Endodermal cell (in vitro differentiated cells): ENCODE data around the gene AQP5. TPM values are rescaled to one million over a fixed set of nuclear protein-coding genes. Genes with fewer than 3 reads are reported as not detected.

Experiments used
- DNase-seq: peaks from one replicate; pipeline ENCODE4 v3.0.0-alpha.2; 2017
- H3K27ac ChIP-seq: 2 replicates; pipeline ENCODE4 v1.5.1; 2013; ENCODE audit warnings: mild to moderate bottlenecking, low read depth, low read length, moderate library complexity
- H3K27me3 ChIP-seq: 2 replicates; pipeline ENCODE4 v1.6.1; 2013; ENCODE audit warnings: mild to moderate bottlenecking, low read length, moderate library complexity; ENCODE audit not compliant: insufficient read depth, control insufficient read depth, poor library complexity, severe bottlenecking
- H3K36me3 ChIP-seq: 2 replicates; pipeline ENCODE4 v1.7.0; 2013; ENCODE audit warnings: mild to moderate bottlenecking, low read length, moderate library complexity; ENCODE audit not compliant: control insufficient read depth, insufficient read depth
- H3K4me1 ChIP-seq: one replicate; pipeline ENCODE4 v1.7.0; 2013; ENCODE audit warnings: low read length; ENCODE audit not compliant: control insufficient read depth, insufficient read depth
- H3K4me3 ChIP-seq: 2 replicates; pipeline ENCODE4 v1.5.1; 2013; ENCODE audit warnings: mild to moderate bottlenecking, low read length, moderate library complexity
- H3K9ac ChIP-seq: 2 replicates; pipeline ENCODE4 v1.6.1; 2013; ENCODE audit warnings: mild to moderate bottlenecking, low read length, moderate library complexity; ENCODE audit not compliant: poor library complexity, severe bottlenecking; ENCODE audit errors: extremely low read depth
- H3K9me3 ChIP-seq: 2 replicates; pipeline ENCODE4 v1.6.1; 2013; ENCODE audit warnings: mild to moderate bottlenecking, low read length, moderate library complexity; ENCODE audit not compliant: control insufficient read depth
- H3K27ac Mint-ChIP-seq: 2 replicates; pipeline ENCODE4 v1.8.0; 2020; ENCODE audit warnings: mixed read lengths
- H3K27me3 Mint-ChIP-seq: 2 replicates; pipeline ENCODE4 v1.8.0; 2021; ENCODE audit warnings: mild to moderate bottlenecking, mixed read lengths; ENCODE audit not compliant: insufficient read depth
- H3K36me3 Mint-ChIP-seq: 2 replicates; pipeline ENCODE4 v1.8.0; 2020; ENCODE audit warnings: low read depth, mixed read lengths
- H3K4me1 Mint-ChIP-seq: 2 replicates; pipeline ENCODE4 v1.8.0; 2020; ENCODE audit warnings: mixed read lengths
- H3K4me3 Mint-ChIP-seq: 2 replicates; pipeline ENCODE4 v1.8.0; 2020; ENCODE audit warnings: mild to moderate bottlenecking, moderate library complexity, mixed read lengths
- H3K9me3 Mint-ChIP-seq: 2 replicates; pipeline ENCODE4 v1.8.0; 2020; ENCODE audit warnings: mild to moderate bottlenecking, mixed read lengths
- CTCF ChIP-seq: fragments of 200-600 bp; sonication (generic); conservative IDR thresholded peaks from 2 replicates; pipeline ENCODE4 v1.5.0; 2021; ENCODE audit warnings: antibody characterized with exemption, mild to moderate bottlenecking
- WGBS, 2 experiments: methylation state at CpG; one replicate each; pipeline versions ENCODE4 v1.1.5 to v1.1.7; 2013; ENCODE audit warnings: missing lambda C conversion rate in 2 of 2, mixed read lengths in 1 of 2; ENCODE audit not compliant: insufficient coverage in 1 of 2, insufficient read length in 1 of 2; 5-methylcytosine and 5-hydroxymethylcytosine counted together
- total RNA-seq, 2 donors: library from RNA; stranded (reverse); fragmentation: NEBNext Ultra II Directional in 1 of 2; extraction: Animal tissue kit (Norgen Biotek cat#: 25700) in 1 of 2; gene quantifications; 2 replicates in 1 of 2; 3 replicates in 1 of 2; pipeline ENCODE4 v1.2.1, GENCODE V29; 2021

AQP5 gene
- total RNA-seq, 2 donors from 2014 or later = 0.62 to 0.77 TPM

GRCh38 chr12:49960474-49961110 lies 1.1 kb upstream of the AQP5 start:
- H3K9ac ChIP-seq = no peak overlapping the region
- H3K27me3 Mint-ChIP-seq = peaks cover 95% of the 10 kb centered on the region
- H3K4me3 Mint-ChIP-seq = peak overlapping the region; percentile 25
- H3K27ac Mint-ChIP-seq = no peak overlapping the region
- peaks cover 97% of the 10 kb centered on the region for H3K27me3 ChIP-seq
- 66 to 79% methylated on average over 3 to 13 of the region's 13 CpGs for WGBS, 2 experiments
- H3K9me3 Mint-ChIP-seq = no peaks in the 10 kb centered on the region
- peaks cover 14% of the 10 kb centered on the region for H3K4me1 Mint-ChIP-seq
- no peak for TF ChIP-seq CTCF
- H3K4me3 ChIP-seq = no peak overlapping the region
- H3K36me3 ChIP-seq = no peaks in the 10 kb centered on the region
- no peak for DNase-seq
- no peak overlapping the region for H3K27ac ChIP-seq
- no peaks in the 10 kb centered on the region for H3K4me1 ChIP-seq
- no peaks in the 10 kb centered on the region for H3K36me3 Mint-ChIP-seq
- no peaks in the 10 kb centered on the region for H3K9me3 ChIP-seq

- Mint-ChIP-seq H3K4me3 (no peak overlapping the region), H3K27ac (no peak overlapping the region), H3K27me3 (peaks cover 92% of the 10 kb centered on the region), H3K36me3 (no peaks in the 10 kb centered on the region), H3K9me3 (no peaks in the 10 kb centered on the region), H3K4me1 (peaks cover 14% of the 10 kb centered on the region)
- H3K4me1 ChIP-seq = no peaks in the 10 kb centered on the region
- no peaks in the 10 kb centered on the region for H3K9me3 ChIP-seq
- 67 to 72% methylated on average over 15 to 37 of the region's 37 CpGs for WGBS, 2 experiments
- H3K9ac ChIP-seq = no peak overlapping the region
- H3K4me3 ChIP-seq = no peak overlapping the region
- DNase-seq = peak; percentile 79
- no peak overlapping the region for H3K27ac ChIP-seq
- H3K36me3 ChIP-seq = no peaks in the 10 kb centered on the region
- H3K27me3 ChIP-seq = peaks cover 94% of the 10 kb centered on the region
- TF ChIP-seq CTCF = peak; percentile 20
Observed at GRCh38 chr12:49961993-49962764, 507 bp downstream of the AQP5 start.

- Mint-ChIP-seq H3K36me3 (no peaks in the 10 kb centered on the region), H3K27ac (no peak overlapping the region), H3K4me1 (peaks cover 14% of the 10 kb centered on the region), H3K9me3 (no peaks in the 10 kb centered on the region), H3K4me3 (no peak overlapping the region), H3K27me3 (peaks cover 83% of the 10 kb centered on the region)
- Histone ChIP-seq H3K4me1 (no peaks in the 10 kb centered on the region), H3K27me3 (peaks cover 90% of the 10 kb centered on the region), H3K4me3 (no peak overlapping the region), H3K27ac (no peak overlapping the region), H3K9ac (no peak overlapping the region), H3K9me3 (no peaks in the 10 kb centered on the region), H3K36me3 (no peaks in the 10 kb centered on the region)
- DNase-seq = peak; percentile 58
- no peak for TF ChIP-seq CTCF
- WGBS, 2 experiments = 86 to 93% methylated on average over 12 to 21 of the region's 21 CpGs
Observed at GRCh38 chr12:49962861-49963765, 1.4 kb downstream of the AQP5 start.
